Gastrocnemius medialis (tissue), 4 donors: Measurements from ENCODE around the gene TAGLN.

Source experiments
- CTCF ChIP-seq, 5 experiments: fragments of 450-650 bp in 3 of 5; fragments of 200-600 bp in 2 of 5; sonication (generic) in 2 of 5; IDR thresholded peaks in 4 of 5; conservative IDR thresholded peaks in 1 of 5; 1 replicate in 4 of 5; 2 replicates in 1 of 5; pipeline ENCODE4 v1.5.1; 2016 to 2019; ENCODE audit warnings: antibody characterized with exemption in 5 of 5, mild to moderate bottlenecking in 3 of 5, moderate library complexity in 3 of 5
- POLR2A ChIP-seq, 2 donors: fragments of 450-650 bp; IDR thresholded peaks; one replicate each; pipeline ENCODE4 v1.6.1; 2017; ENCODE audit warnings: antibody characterized with exemption in 2 of 2, mild to moderate bottlenecking in 2 of 2, moderate library complexity in 2 of 2

DNA sequence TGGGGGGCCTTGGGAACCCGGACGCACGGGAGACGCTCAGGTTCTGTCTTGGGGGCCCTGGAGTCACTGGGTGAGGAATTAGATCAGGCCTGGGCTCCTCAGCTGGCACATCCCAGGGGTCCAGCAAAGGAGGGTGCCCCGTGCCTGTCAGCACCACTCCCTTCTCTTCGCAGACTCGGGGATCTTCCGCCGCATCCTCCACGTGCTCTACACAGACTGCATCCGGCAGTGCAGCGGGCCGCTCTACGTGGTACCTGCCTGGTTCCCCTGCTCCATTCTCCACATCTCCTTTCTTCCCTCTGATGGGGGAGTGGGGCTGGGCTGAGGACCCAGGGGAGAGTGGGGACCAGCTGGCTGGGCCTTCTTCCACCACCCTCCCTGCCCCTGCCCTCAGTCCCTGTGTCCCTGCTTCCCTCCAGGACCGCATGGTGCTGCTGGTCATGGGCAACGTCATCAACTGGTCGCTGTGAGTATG lies 6.7 kb upstream of the TAGLN start:
- TF ChIP-seq CTCF (IDR thresholded peaks at IDR 0.05 in 4 of 5, conservative IDR thresholded peaks at IDR 0.05 in 1 of 5) = no peak
- TF ChIP-seq POLR2A (IDR thresholded peaks at IDR 0.05) = no peak
